Measurements from ENCODE around the gene EGR4.

The EGR4 gene

GRCh38 chr2:73289304-73289703, 4.0 kb downstream of the EGR4 start:
- DNase-seq: no peak

GRCh38 chr2:73286134-73286655, 7.2 kb downstream of the EGR4 start:
- DNase-seq: no peak

GRCh38 chr2:73285159-73285739, 8.1 kb downstream of the EGR4 start:
- no peak for DNase-seq

- DNase-seq: no peak
Observed at GRCh38 chr2:73284296-73285158, 8.8 kb downstream of the EGR4 start, which contains the start of gene FBXO41. FBXO41 (minus strand) TSS chr2:73284478; CDS start chr2:73269630, 14,848 bp downstream.

- DNase-seq: no peak
Observed at GRCh38 chr2:73283545-73284295, 9.6 kb downstream of the EGR4 start.

DNA sequence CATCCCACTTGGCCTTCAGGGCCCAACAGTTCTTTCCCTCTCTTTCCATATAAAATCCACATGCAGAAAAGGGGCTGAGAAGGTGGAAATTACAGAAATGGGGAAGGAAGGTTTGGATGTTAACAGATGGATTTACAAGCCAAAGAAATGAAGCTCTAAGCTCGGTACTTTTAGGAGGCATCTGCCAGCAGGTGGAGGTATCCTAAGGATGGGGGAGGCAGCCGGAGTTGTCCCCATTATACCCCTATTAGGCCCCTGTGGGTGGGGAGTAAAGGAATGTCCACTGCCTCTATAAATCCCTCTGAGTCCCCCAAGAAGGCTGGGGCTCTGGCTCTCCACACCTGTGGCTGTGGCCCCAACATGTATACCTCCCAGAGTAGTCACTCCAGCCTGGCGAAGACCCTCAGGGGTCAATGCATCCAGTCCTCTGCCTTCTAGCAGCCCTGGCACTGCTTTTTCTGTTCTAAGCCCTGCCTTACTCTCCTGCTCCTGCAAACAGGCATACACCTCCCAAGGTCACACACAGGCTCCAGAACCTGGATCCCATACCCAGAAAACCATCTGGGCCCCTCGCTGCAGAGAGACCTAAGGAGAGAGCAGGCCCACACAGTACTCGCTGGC, 10.3 kb downstream of the EGR4 start:
- no peak for DNase-seq

- no peak for DNase-seq
Observed at GRCh38 chr2:73281244-73281643, 12.1 kb downstream of the EGR4 start.

GRCh38 chr2:73279852-73280251, 13.5 kb downstream of the EGR4 start:
- no peak for DNase-seq

DNA sequence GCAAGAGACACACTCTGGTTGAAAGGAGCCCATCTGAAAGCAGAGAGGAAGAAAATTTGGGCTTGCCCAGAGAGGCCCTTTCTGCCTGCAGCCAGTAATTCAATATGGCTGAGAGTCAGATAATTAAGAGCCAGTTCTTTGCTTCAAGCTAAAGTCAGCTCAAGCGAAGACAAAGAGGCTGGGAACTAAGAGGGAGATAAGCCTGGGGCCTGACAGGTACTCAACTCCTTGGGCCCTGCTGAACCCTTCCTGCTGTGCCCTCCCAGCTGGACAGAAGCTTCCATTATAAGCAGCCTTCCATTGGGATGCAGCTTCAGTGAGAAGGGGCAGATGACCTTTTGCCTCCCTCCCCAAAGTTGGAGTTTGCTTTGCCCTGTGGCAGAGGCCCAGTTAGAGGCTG, 21.1 kb downstream of the EGR4 start:
- DNase-seq: no peak

- no peak for DNase-seq
Observed at GRCh38 chr2:73269686-73270465, 23.5 kb downstream of the EGR4 start.

DNA sequence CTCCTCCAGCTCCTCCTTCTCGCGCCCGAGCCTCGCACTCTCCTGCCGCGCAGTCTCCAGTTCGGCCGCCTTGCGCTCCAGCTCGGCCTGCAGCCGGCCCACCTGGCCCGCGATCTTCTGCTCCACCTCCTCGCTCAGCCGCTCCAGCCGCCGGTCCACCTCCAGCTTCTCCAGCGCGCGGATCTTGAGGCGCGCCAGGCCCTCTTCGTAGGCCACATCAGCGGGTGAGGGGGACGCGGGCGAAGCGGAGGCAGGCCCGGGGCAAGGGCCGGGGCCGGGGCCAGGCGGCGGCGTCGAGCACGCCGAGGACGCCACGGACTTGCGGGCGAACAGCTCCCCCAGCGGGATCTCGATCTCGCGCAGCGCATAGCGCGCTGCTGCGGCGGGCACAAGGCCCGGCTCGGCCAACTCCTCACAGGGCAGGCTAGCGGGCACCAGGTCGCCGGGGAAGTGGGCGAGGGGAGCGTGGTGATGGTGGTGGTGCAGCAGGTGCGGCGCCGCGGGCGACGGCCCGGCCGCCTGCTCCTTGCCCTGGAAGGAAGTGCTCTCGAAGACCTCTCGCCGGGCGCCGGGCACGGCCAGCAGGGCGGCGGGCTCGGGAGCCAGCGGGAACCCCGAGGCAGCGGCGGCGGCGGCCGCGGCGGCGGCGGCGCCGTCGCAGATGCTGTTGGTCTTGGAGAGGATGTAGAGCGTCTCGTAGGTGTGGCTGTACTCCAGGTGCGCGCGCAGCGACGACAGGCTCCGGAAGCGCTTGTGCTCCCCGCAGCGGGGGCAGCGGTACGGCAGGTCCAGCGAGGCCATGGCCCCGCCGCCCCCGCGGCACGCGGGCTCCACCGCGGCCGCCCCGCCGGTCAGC, 24.3 kb downstream of the EGR4 start:
- DNase-seq: no peak

DNA sequence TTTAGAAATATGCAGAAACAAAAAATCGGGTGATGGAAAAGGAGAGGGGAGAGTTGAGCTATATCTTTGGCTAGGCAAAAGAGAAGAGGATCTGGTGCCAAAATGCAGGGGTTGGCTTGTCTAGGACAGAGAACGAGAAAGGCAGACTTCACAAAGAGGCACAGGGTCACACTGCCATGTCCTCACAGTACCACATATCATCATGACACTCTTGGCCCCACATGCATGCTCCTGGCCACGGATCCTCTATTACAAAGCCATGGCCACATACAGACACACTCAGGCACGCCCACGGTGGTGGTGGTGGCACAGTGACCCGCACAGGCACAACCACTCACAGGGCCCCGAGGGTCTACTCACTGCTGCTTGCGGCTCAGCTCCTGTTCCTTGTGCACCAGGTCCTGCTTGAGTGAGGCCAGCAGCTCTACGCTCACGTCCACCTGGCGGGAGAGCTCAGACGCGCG, 24.9 kb downstream of the EGR4 start:
- DNase-seq: no peak

- no peak for DNase-seq
Observed at GRCh38 chr2:73267008-73267407, 26.3 kb downstream of the EGR4 start.

- no peak for DNase-seq
Observed at GRCh38 chr2:73266061-73266901, 27.1 kb downstream of the EGR4 start.

DNA sequence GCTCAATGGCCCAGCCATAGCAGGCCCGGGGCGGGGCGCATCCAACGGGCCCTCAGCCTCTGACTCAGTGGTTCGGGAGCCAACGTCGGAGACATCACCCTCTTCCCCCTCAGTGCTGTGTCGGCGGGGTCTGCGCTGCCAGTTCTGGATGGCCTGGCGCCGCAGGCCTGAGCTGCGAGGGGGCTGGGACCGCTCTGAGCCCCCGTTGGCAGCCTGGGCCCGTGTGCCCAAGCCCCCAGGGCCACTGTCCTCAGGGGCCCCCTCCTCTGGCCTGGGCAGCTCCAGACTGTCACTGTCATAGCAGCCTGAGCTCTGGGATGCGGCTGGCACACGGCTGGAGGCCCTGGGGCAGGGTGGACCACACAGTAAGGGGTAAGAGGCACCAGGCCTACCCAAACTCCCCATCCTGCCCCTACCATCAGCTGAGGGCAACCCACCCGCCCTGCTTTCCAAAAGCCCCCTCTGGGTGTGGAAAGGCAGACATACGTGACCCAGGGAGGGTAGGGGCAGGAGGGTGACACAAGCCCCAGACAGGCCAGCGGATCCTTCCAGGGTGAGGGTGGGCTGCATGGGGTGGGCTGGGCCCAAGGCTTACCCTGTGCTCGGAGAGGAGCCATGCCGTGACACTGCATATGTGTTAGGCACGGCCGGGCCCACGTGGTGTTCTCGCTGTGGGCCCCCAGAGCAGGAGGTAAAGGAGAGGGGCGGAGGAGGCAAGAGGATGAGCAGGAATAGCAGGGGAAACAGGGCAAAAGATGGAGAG, 27.9 kb downstream of the EGR4 start:
- DNase-seq: no peak

- DNase-seq: no peak
Observed at GRCh38 chr2:73264783-73265182, 28.6 kb downstream of the EGR4 start.

DNA sequence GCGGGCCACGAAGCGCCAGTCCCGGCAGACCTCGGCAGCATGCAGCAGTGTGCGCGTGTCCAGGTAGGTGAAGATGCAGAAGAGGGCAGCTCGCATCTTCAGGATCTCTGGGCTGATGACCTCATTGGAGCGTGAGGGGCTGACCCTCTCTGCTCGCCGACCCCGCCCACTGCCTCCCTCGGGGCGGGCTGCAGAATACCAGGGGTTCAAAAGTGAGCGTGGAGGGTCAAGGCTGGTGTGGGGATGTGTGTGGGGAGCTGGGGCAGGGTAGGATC, 29.1 kb downstream of the EGR4 start:
- no peak for DNase-seq

GRCh38 chr2:73263540-73264331, 29.6 kb downstream of the EGR4 start:
- DNase-seq: no peak

Measured in amniotic stem cell (primary cell).